22Rv1 (cell line): ENCODE data around the gene XXYLT1.

Source experiments
- ZFX ChIP-seq: fragments of 450-650 bp; IDR thresholded peaks from 2 replicates; pipeline ENCODE4 v1.6.1; 2017; ENCODE audit warnings: antibody characterized with exemption, borderline replicate concordance
- TF ChIP-seq, protein P1 (sequence below): fragments of 450-650 bp; IDR thresholded peaks from 2 replicates; pipeline ENCODE4 v1.5.1; 2017; ENCODE audit warnings: mild to moderate bottlenecking

DNA sequence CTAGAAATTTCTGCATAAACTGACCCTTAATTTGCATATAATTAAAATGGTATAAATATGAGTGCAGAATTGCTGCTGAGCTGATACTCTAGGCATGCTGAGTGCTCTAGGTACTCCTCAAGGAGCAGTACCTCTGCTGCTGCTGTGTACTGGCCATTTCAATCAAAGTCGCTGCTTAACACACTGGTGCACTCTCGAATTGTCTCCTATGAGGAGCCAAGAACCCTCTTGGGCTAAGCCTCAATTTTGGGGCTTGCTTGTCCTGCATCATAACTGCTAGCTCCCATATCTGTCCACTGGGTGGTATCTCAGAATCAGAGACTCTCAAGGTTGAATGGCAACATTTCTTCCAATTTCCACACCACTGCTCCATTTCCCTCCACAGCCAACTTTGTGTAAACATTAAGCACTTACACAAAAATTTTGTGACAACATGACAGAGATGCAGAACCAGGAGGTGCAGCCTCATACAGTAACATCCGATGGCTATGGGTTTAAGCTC is 82.5 kb downstream of the XXYLT1 start:
- TF ChIP-seq, protein P1, sequence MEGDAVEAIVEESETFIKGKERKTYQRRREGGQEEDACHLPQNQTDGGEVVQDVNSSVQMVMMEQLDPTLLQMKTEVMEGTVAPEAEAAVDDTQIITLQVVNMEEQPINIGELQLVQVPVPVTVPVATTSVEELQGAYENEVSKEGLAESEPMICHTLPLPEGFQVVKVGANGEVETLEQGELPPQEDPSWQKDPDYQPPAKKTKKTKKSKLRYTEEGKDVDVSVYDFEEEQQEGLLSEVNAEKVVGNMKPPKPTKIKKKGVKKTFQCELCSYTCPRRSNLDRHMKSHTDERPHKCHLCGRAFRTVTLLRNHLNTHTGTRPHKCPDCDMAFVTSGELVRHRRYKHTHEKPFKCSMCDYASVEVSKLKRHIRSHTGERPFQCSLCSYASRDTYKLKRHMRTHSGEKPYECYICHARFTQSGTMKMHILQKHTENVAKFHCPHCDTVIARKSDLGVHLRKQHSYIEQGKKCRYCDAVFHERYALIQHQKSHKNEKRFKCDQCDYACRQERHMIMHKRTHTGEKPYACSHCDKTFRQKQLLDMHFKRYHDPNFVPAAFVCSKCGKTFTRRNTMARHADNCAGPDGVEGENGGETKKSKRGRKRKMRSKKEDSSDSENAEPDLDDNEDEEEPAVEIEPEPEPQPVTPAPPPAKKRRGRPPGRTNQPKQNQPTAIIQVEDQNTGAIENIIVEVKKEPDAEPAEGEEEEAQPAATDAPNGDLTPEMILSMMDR, result no peak
- no peak for TF ChIP-seq ZFX
